ENCODE data around the gene PARD6A. TPM values are rescaled to one million over a fixed set of nuclear protein-coding genes. Genes with fewer than 3 reads are reported as not detected.
A peak's percentile ranks its signal among the peaks of the same experiment; 100 is the strongest.

Gene PARD6A
- total and polyA plus RNA-seq, 2 of the 13 experiments (the other 11 are each of a cell fraction or from before 2014, with no cell fraction given): 3.5 to 4.3 TPM

GRCh38 chr16:67659675-67660563 is 841 bp upstream of the PARD6A start, which contains the start of gene ACD (continued):
- TF ChIP-seq ZBTB26 (CRISPR knock-in tag; IDR thresholded peaks at IDR 0.05; ENCODE audit: borderline replicate concordance): no peak
- TF ChIP-seq ZNF207 (IDR thresholded peaks at IDR 0.05; ENCODE audit: borderline replicate concordance): no peak
- no peak; the same call in none of the 2 replicates for TF ChIP-seq MYPOP (CRISPR knock-in tag; IDR thresholded peaks at IDR 0.05)
- TF ChIP-seq ZSCAN31 (CRISPR knock-in tag; IDR thresholded peaks at IDR 0.05; ENCODE audit: low read depth): peak; percentile 64; the same call in 1 of the 2 replicates
- TF ChIP-seq FOXC1 (CRISPR knock-in tag; IDR thresholded peaks at IDR 0.05; ENCODE audit: borderline replicate concordance): peak; percentile 87; the same call in 1 of the 2 replicates
- no peak for TF ChIP-seq TRIM22 (IDR thresholded peaks at IDR 0.05)
- no peak for TF ChIP-seq PREB (CRISPR knock-in tag; IDR thresholded peaks at IDR 0.05)
- peak; percentile 87 for TF ChIP-seq POLR2AphosphoS5 (IDR thresholded peaks at IDR 0.05; ENCODE audit: low read depth, low read length)
- TF ChIP-seq HNF4G (IDR thresholded peaks at IDR 0.05; ENCODE audit: borderline replicate concordance, low read depth, low read length): peak; percentile 37; the same call in 1 of the 2 replicates
- TF ChIP-seq HNF4G (CRISPR knock-in tag; IDR thresholded peaks at IDR 0.05; ENCODE audit: borderline replicate concordance, low read depth): peak; percentile 5; the same call in 1 of the 2 replicates
- no peak for TF ChIP-seq SRSF4 (IDR thresholded peaks at IDR 0.05; ENCODE audit: low read depth, low read length, poor library complexity, severe bottlenecking)
- TF ChIP-seq ZNF784 (CRISPR knock-in tag; IDR thresholded peaks at IDR 0.05; ENCODE audit: borderline replicate concordance): peak; percentile 49; the same call in 1 of the 2 replicates
- TF ChIP-seq ZFP1 (CRISPR knock-in tag; IDR thresholded peaks at IDR 0.05): peak; percentile 61

Measured in HepG2 (cell line).